ENCODE results near the gene SH3GL1.

Gene SH3GL1

GRCh38 chr19:4429771-4430171, 29.4 kb upstream of the SH3GL1 start:
- H3K4me3 ChIP-seq (ENCODE audit: low read length) = no peak overlapping the region
- H3K9ac ChIP-seq (ENCODE audit: low read length) = no peak overlapping the region
- no peaks in the 10 kb centered on the region for H3K9me3 ChIP-seq (ENCODE audit: control insufficient read depth, low read depth, low read length)
- H3K27me3 ChIP-seq (ENCODE audit: control insufficient read depth, insufficient read depth, low read length) = no peaks in the 10 kb centered on the region
- H3K36me3 ChIP-seq (ENCODE audit: control insufficient read depth, low read depth, low read length) = peaks cover 79% of the 10 kb centered on the region
- no peak overlapping the region for H3K27ac ChIP-seq (ENCODE audit: low read length)
- H3K4me1 ChIP-seq (ENCODE audit: control insufficient read depth, low read depth, low read length) = no peaks in the 10 kb centered on the region

DNA sequence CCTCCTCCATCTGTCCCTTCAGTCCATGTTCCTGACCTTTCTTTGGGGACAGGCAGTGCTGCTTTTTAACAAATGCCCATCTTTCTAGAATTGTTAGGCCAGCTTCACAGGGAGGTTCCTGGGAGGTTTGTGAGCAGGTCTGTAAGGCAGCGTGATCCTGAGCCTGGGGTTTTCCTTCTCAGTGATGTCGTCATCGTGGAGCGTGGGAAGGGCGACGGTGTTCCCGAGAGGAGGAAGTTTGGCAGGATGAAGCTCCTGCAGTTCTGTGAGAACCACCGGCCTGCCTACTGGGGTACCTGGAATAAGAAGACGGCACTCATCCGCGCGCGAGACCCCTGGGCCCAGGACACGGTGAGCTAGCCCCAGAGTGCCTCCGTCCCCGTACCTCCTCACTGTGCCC, 28.9 kb upstream of the SH3GL1 start:
- no peak overlapping the region for H3K27ac ChIP-seq (ENCODE audit: low read length)
- no peak overlapping the region for H3K4me3 ChIP-seq (ENCODE audit: low read length)
- H3K4me1 ChIP-seq (ENCODE audit: control insufficient read depth, low read depth, low read length) = no peaks in the 10 kb centered on the region
- H3K36me3 ChIP-seq (ENCODE audit: control insufficient read depth, low read depth, low read length) = peaks cover 77% of the 10 kb centered on the region
- H3K27me3 ChIP-seq (ENCODE audit: control insufficient read depth, insufficient read depth, low read length) = no peaks in the 10 kb centered on the region
- H3K9me3 ChIP-seq (ENCODE audit: control insufficient read depth, low read depth, low read length) = no peaks in the 10 kb centered on the region
- H3K9ac ChIP-seq (ENCODE audit: low read length) = no peak overlapping the region

DNA sequence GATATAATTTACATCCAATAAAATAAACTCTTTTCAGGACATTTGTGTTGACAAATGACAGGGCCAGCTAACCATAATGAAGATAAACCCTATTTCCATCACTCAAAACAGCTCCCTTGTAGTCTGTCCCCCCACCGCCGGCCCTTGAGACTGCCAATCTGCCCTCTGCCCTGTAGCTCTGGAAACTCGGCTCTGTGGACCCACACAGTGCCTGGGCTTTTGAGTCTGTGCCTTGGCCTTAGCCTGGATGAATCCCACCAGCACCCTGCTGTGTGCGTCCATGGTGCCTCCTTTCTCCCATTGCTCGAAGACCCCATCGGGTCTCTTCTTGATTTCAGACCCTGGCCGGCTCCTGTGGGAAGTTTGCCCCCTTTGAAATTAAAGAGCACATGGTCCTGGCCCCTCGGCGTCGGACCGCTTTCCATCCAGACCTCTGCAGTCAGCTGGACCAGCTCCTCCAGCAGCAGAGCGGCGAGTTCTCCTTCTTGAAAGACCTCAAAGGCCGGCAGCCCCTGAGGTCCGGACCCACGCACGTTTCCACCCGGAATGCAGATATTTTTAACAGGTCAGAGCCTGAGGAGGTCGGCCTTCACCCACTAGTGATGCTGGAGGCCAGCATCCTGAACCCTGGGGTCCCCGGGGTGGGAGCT, 28.1 kb upstream of the SH3GL1 start:
- Histone ChIP-seq H3K27ac (ENCODE audit: low read length) (no peak overlapping the region), H3K9ac (ENCODE audit: low read length) (no peak overlapping the region), H3K4me1 (ENCODE audit: control insufficient read depth, low read depth, low read length) (no peaks in the 10 kb centered on the region), H3K4me3 (ENCODE audit: low read length) (no peak overlapping the region), H3K36me3 (ENCODE audit: control insufficient read depth, low read depth, low read length) (peaks cover 78% of the 10 kb centered on the region), H3K27me3 (ENCODE audit: control insufficient read depth, insufficient read depth, low read length) (no peaks in the 10 kb centered on the region), H3K9me3 (ENCODE audit: control insufficient read depth, low read depth, low read length) (no peaks in the 10 kb centered on the region)

DNA sequence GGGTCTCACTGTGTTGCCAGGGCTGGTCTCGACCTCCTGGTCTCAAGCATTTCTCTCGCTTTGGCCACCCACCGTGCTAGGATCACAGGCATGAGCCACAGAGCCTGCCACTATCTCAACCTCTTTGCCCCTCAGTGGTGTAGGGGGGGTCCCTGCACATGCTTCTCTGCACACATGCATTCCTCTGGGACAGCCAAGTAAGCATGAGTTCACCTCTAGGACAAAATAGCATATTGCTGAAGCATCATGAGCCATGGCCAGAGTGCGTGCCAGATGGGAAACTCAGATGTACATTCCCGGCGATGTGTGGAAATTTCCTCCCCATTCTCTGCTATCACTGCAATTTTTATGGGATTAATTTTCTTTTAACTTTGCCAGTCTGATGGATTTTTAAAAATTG, 25.2 kb upstream of the SH3GL1 start:
- peaks cover 74% of the 10 kb centered on the region for H3K36me3 ChIP-seq (ENCODE audit: control insufficient read depth, low read depth, low read length)
- H3K27me3 ChIP-seq (ENCODE audit: control insufficient read depth, insufficient read depth, low read length) = no peaks in the 10 kb centered on the region
- H3K27ac ChIP-seq (ENCODE audit: low read length) = no peak overlapping the region
- H3K9me3 ChIP-seq (ENCODE audit: control insufficient read depth, low read depth, low read length) = no peaks in the 10 kb centered on the region
- H3K4me1 ChIP-seq (ENCODE audit: control insufficient read depth, low read depth, low read length) = no peaks in the 10 kb centered on the region
- H3K9ac ChIP-seq (ENCODE audit: low read length) = no peak overlapping the region
- no peak overlapping the region for H3K4me3 ChIP-seq (ENCODE audit: low read length)

- Histone ChIP-seq H3K4me1 (ENCODE audit: control insufficient read depth, low read depth, low read length) (no peaks in the 10 kb centered on the region), H3K4me3 (ENCODE audit: low read length) (no peak overlapping the region), H3K36me3 (ENCODE audit: control insufficient read depth, low read depth, low read length) (peaks cover 71% of the 10 kb centered on the region), H3K27ac (ENCODE audit: low read length) (no peak overlapping the region), H3K9ac (ENCODE audit: low read length) (no peak overlapping the region), H3K27me3 (ENCODE audit: control insufficient read depth, insufficient read depth, low read length) (no peaks in the 10 kb centered on the region), H3K9me3 (ENCODE audit: control insufficient read depth, low read depth, low read length) (no peaks in the 10 kb centered on the region)
Observed at GRCh38 chr19:4423416-4424126, 23.2 kb upstream of the SH3GL1 start.

DNA sequence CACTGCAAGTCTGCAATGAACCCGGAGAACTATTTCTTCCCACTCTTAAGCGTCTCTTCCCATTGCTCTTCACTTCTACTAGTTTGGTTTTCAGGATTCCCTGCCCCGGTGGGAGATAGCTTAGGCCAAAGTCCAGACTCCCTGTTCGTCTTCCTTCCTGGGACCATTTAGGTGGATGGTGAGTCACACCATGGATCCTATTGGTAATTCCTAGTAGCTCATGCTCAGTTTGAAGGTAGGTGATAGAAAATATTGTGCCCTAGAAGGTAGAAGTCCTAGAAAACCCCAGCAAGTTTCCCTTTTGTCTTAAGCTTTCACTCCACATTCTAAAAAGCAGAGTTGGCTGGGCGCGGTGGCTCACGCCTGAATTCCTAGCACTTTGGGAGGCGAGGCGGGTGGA, 15.9 kb upstream of the SH3GL1 start:
- no peak overlapping the region for H3K27ac ChIP-seq (ENCODE audit: low read length)
- peaks cover 66% of the 10 kb centered on the region for H3K36me3 ChIP-seq (ENCODE audit: control insufficient read depth, low read depth, low read length)
- peaks cover 24% of the 10 kb centered on the region for H3K4me1 ChIP-seq (ENCODE audit: control insufficient read depth, low read depth, low read length)

GRCh38 chr19:4415352-4415751, 15.0 kb upstream of the SH3GL1 start:
- Histone ChIP-seq H3K27ac (ENCODE audit: low read length) (peak overlapping the region; percentile 75), H3K27me3 (ENCODE audit: control insufficient read depth, insufficient read depth, low read length) (no peaks in the 10 kb centered on the region), H3K9ac (ENCODE audit: low read length) (peak overlapping the region; percentile 51), H3K36me3 (ENCODE audit: control insufficient read depth, low read depth, low read length) (peaks cover 66% of the 10 kb centered on the region), H3K9me3 (ENCODE audit: control insufficient read depth, low read depth, low read length) (no peaks in the 10 kb centered on the region), H3K4me1 (ENCODE audit: control insufficient read depth, low read depth, low read length) (peaks cover 24% of the 10 kb centered on the region), H3K4me3 (ENCODE audit: low read length) (peak overlapping the region; percentile 37)

More for the DNA sequence above, 15.9 kb upstream of the SH3GL1 start:
- no peak overlapping the region for H3K9ac ChIP-seq (ENCODE audit: low read length)
- H3K4me3 ChIP-seq (ENCODE audit: low read length) = no peak overlapping the region
- no peaks in the 10 kb centered on the region for H3K9me3 ChIP-seq (ENCODE audit: control insufficient read depth, low read depth, low read length)
- H3K27me3 ChIP-seq (ENCODE audit: control insufficient read depth, insufficient read depth, low read length) = no peaks in the 10 kb centered on the region

- H3K27ac ChIP-seq (ENCODE audit: low read length) = peak overlapping the region; percentile 75
- H3K9me3 ChIP-seq (ENCODE audit: control insufficient read depth, low read depth, low read length) = no peaks in the 10 kb centered on the region
- peak overlapping the region; percentile 51 for H3K9ac ChIP-seq (ENCODE audit: low read length)
- H3K27me3 ChIP-seq (ENCODE audit: control insufficient read depth, insufficient read depth, low read length) = no peaks in the 10 kb centered on the region
- H3K4me3 ChIP-seq (ENCODE audit: low read length) = peak overlapping the region; percentile 37
- peaks cover 25% of the 10 kb centered on the region for H3K4me1 ChIP-seq (ENCODE audit: control insufficient read depth, low read depth, low read length)
- H3K36me3 ChIP-seq (ENCODE audit: control insufficient read depth, low read depth, low read length) = peaks cover 65% of the 10 kb centered on the region
Observed at GRCh38 chr19:4414800-4415321, 14.5 kb upstream of the SH3GL1 start.

GRCh38 chr19:4414144-4414799, 13.9 kb upstream of the SH3GL1 start:
- no peaks in the 10 kb centered on the region for H3K9me3 ChIP-seq (ENCODE audit: control insufficient read depth, low read depth, low read length)
- H3K27ac ChIP-seq (ENCODE audit: low read length) = peak overlapping the region; percentile 75
- H3K27me3 ChIP-seq (ENCODE audit: control insufficient read depth, insufficient read depth, low read length) = no peaks in the 10 kb centered on the region
- peak overlapping the region; percentile 37 for H3K4me3 ChIP-seq (ENCODE audit: low read length)
- peak overlapping the region; percentile 51 for H3K9ac ChIP-seq (ENCODE audit: low read length)
- H3K36me3 ChIP-seq (ENCODE audit: control insufficient read depth, low read depth, low read length) = peaks cover 66% of the 10 kb centered on the region
- H3K4me1 ChIP-seq (ENCODE audit: control insufficient read depth, low read depth, low read length) = peaks cover 31% of the 10 kb centered on the region

DNA sequence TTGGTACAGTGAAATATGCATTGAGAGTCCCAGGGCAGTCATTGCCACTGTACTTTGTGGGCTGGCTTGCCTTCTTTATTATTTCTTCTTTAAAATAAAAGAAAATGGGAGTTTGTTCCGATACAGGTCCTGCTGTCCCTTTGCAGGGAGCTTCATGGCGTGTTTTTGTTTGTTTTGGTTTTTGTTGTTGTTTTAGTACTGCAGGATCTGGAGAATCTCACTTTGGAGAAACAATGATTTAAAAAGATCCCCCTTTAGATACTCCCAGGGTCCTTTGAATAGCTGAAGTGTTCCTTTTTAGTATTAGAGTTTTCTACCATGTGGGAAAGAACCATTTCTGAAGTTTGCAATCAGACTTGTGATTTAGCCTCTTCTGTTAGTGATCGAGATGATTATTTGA, 13.2 kb upstream of the SH3GL1 start:
- H3K9me3 ChIP-seq (ENCODE audit: control insufficient read depth, low read depth, low read length) = no peaks in the 10 kb centered on the region
- H3K27ac ChIP-seq (ENCODE audit: low read length) = no peak overlapping the region
- no peaks in the 10 kb centered on the region for H3K27me3 ChIP-seq (ENCODE audit: control insufficient read depth, insufficient read depth, low read length)
- no peak overlapping the region for H3K9ac ChIP-seq (ENCODE audit: low read length)
- H3K36me3 ChIP-seq (ENCODE audit: control insufficient read depth, low read depth, low read length) = peaks cover 61% of the 10 kb centered on the region
- no peak overlapping the region for H3K4me3 ChIP-seq (ENCODE audit: low read length)
- H3K4me1 ChIP-seq (ENCODE audit: control insufficient read depth, low read depth, low read length) = peaks cover 37% of the 10 kb centered on the region

DNA sequence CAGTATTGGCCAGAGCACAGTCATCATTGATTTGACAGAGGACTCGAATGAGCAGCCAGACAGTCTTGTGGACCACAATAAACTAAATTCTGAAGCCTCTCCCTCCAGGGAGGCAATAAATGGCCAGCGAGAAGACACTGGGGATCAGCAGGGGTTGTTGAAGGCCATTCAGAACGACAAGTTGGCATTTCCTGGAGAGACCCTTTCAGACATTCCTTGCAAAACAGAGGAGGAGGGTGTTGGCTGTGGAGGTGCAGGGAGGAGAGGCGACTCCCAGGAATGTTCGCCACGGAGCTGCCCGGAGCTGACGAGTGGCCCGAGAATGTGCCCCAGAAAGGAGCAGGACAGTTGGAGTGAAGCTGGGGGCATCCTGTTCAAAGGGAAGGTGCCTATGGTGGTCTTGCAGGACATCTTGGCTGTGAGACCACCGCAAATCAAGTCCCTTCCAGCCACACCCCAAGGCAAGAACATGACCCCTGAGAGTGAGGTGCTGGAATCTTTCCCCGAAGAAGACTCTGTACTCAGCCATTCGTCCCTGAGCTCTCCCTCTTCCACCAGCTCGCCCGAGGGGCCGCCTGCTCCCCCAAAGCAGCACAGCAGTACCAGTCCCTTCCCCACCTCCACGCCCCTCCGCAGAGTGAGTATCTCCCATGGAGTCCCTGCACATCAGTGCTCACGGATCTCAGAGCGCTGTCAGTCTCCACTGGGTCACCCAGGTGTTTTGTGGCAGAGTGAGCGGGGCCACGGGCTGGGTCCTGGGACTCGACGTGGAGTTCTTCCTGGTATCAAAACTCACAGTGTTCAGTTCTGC, 9.0 kb upstream of the SH3GL1 start:
- H3K9me3 ChIP-seq (ENCODE audit: control insufficient read depth, low read depth, low read length) = no peaks in the 10 kb centered on the region
- H3K36me3 ChIP-seq (ENCODE audit: control insufficient read depth, low read depth, low read length) = peaks cover 71% of the 10 kb centered on the region
- peak overlapping the region; percentile 11 for H3K4me3 ChIP-seq (ENCODE audit: low read length)
- peaks cover 35% of the 10 kb centered on the region for H3K4me1 ChIP-seq (ENCODE audit: control insufficient read depth, low read depth, low read length)
- H3K9ac ChIP-seq (ENCODE audit: low read length) = peak overlapping the region; percentile 26
- peak overlapping the region; percentile 82 for H3K27ac ChIP-seq (ENCODE audit: low read length)
- H3K27me3 ChIP-seq (ENCODE audit: control insufficient read depth, insufficient read depth, low read length) = no peaks in the 10 kb centered on the region

Data from iPS-18a (cell line).